T-helper 17 cell (primary cell): ENCODE results near the gene SMIM30. TPM values are rescaled to one million over a fixed set of nuclear protein-coding genes. Genes with fewer than 3 reads are reported as not detected.

ENCODE experiments used
- total RNA-seq, 4 donors: library from RNA in 2 of 4; stranded (reverse) in 2 of 4; gene quantifications; one replicate each; pipeline ENCODE4 v1.2.3 and lab custom pipeline; 2022 to 2026

Gene SMIM30
- total RNA-seq, 2 donors from 2014 or later = 9.3 to 10.8 TPM

Other genes starting within 250 kb of the SMIM30 start
- gene GPR85, start 31.7 kb downstream of the SMIM30 start, total RNA-seq = not detected